AG04449 (cell line): ENCODE measurements around the gene HACL1.

ENCODE experiments used
- CTCF ChIA-PET: fragments of 350-600 bp; formaldehyde crosslinking; extraction: SDS; loops from one replicate; lab custom pipeline; 2021; ENCODE audit warnings: antibody characterized with exemption; lab: Yijun Ruan, JAX
- POLR2A ChIA-PET: fragments of 400-600, 350-600 bp; formaldehyde crosslinking; extraction: SDS; loops from one replicate; lab custom pipeline; 2020; ENCODE audit warnings: antibody characterized with exemption, inconsistent platforms; lab: Yijun Ruan, JAX
- DNase-seq: peaks from one replicate; pipeline ENCODE4 v3.0.0-alpha.2; 2010; ENCODE audit warnings: low read depth, low spot score
- H3K4me3 ChIP-seq: 2 replicates; pipeline ENCODE4 v1.5.1; 2011; ENCODE audit warnings: low read depth, mild to moderate bottlenecking, control low read depth, low read length
- TF ChIP-seq, protein P1 (sequence below): IDR thresholded peaks from one replicate; pipeline ENCODE4 v1.5.1; 2011; ENCODE audit warnings: mild to moderate bottlenecking, moderate library complexity, low read length, control low read depth, inconsistent platforms; ENCODE audit not compliant: insufficient read depth; ENCODE audit errors: missing control alignments

The HACL1 gene

DNA sequence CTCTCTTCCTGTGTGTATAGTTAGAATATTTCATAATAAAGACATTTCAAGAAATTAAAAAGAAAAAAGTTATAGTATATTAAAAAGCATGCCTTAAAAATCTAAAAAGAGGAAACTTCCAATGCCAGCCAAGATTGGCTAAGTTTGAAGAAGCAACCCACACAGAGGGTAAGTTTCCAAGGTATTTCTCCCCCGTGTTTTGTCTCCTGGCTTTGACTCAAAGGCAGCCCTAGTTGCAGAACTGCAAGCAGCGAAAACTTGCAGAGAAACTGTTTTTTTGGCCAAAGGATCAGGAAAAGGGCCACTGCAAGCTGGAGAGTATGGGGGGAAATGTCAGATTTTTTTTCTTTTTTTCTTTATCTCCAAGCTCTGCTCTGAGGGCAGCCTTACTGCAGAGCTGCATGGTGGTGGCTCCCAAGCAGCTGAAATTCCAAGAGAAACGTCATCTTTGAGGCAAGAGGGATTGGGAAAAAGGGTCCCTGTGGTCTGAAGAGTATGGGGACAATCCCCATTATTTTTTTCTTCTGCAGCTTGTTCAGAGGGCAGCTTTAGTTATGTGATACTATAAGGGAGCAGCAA is 23.0 kb downstream of the HACL1 start:
- TF ChIP-seq, protein P1, sequence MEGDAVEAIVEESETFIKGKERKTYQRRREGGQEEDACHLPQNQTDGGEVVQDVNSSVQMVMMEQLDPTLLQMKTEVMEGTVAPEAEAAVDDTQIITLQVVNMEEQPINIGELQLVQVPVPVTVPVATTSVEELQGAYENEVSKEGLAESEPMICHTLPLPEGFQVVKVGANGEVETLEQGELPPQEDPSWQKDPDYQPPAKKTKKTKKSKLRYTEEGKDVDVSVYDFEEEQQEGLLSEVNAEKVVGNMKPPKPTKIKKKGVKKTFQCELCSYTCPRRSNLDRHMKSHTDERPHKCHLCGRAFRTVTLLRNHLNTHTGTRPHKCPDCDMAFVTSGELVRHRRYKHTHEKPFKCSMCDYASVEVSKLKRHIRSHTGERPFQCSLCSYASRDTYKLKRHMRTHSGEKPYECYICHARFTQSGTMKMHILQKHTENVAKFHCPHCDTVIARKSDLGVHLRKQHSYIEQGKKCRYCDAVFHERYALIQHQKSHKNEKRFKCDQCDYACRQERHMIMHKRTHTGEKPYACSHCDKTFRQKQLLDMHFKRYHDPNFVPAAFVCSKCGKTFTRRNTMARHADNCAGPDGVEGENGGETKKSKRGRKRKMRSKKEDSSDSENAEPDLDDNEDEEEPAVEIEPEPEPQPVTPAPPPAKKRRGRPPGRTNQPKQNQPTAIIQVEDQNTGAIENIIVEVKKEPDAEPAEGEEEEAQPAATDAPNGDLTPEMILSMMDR = no peak

DNA sequence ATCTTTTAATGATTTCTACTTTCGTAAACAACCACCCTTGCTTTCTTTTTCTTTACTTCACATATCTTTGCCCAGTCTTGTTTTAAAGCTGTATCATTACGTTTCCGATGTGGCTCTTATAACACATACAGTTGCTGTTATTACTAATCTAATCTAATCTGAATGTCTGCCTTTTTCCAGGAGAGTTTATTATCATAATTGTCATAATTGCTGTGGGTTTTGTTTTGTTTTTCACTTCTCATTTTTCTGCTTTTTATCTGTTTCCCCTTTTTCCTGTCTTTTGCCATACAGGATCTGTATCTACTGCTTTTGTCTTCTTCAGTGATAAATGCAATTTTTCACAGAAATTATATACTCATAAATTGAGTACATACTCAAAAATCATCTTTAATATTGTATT is 24.9 kb downstream of the HACL1 start:
- no peak overlapping the region for H3K4me3 ChIP-seq
- TF ChIP-seq, protein P1 = no peak
- no peak for DNase-seq
- POLR2A ChIA-PET = no interaction called here
- CTCF ChIA-PET = no interaction called here

More for the DNA sequence above, 23.0 kb downstream of the HACL1 start:
- ChIA-PET POLR2A (no interaction called here), CTCF (interaction anchor here (1.3 kb wide), 1 partner anchor 10 kb away, joined by 3 read pairs; no protein-coding TSS in a partner anchor)
- DNase-seq = no peak
- no peak overlapping the region for H3K4me3 ChIP-seq

DNA sequence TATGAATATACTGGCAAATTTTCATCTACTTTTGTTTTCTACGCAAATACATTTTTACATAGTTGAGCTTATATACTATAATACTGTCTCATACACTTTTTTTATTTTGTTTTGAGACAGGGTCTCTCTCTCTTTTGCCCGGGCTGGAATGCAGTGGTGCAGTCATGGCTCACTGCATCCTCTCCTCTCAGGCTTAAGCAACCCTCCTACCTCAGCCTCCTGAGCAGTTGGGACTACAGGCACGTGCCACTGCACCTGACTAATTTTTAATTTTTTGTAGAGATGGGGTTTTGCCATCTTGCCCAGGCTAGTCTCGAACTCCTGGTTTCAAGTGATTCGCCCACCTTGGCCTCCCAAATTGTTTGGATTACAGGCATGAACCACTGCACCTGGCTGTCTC is 25.9 kb downstream of the HACL1 start:
- TF ChIP-seq, protein P1 = no peak
- DNase-seq = no peak
- CTCF ChIA-PET = interaction anchor here (0.9 to 1.5 kb wide), 3 partner anchors 15 to 373 kb away, joined by 3 to 4 read pairs (median 3); no protein-coding TSS in a partner anchor
- H3K4me3 ChIP-seq = no peak overlapping the region
- POLR2A ChIA-PET = interaction anchor here (0.7 kb wide), 1 partner anchor 458 kb away, joined by 3 read pairs; no protein-coding TSS in a partner anchor

DNA sequence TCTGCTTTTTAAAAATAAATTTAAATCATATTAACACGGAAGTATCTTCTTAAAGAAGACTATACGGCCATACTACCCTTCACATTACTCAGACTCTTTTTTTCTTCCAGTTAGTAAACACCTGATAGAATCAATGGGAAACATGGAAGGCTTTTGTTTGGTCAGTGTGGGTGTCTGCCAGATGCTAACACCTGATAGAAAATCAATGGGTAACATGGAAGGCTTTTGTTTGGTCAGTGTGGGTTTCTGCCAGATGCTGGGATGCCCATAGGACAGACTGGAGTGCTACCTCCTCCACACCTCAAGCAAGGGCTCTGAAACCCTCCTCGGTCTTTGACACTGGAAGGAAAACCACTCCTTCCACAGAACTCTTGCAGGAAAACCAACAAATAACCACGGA is 29.2 kb downstream of the HACL1 start:
- DNase-seq = no peak
- POLR2A ChIA-PET = no interaction called here
- H3K4me3 ChIP-seq = no peak overlapping the region
- TF ChIP-seq, protein P1 = no peak
- CTCF ChIA-PET = interaction anchor here (1.5 kb wide), 1 partner anchor 12 kb away, joined by 4 read pairs; no protein-coding TSS in a partner anchor

DNA sequence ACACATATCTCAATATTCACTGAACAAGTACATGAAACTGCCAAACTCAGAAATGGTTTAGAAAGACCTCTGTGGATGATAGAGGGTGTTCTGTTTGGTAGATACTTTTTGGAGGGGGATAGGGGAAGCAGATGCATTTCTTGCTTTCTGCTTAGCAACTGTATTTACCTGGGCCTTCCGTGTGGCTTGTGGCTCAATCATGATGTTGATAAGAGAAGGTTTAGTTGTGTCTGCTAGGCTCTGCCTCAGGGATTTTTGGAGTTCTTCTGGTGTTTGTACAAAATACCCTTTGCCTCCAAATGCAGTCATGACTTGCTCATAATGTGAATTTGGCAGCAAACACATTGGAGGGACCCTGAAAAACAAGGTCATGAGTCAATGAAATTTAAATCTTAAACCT is 38.2 kb downstream of the HACL1 start:
- no peak for DNase-seq
- ChIA-PET POLR2A (no interaction called here), CTCF (no interaction called here)
- H3K4me3 ChIP-seq = no peak overlapping the region
- TF ChIP-seq, protein P1 = no peak

DNA sequence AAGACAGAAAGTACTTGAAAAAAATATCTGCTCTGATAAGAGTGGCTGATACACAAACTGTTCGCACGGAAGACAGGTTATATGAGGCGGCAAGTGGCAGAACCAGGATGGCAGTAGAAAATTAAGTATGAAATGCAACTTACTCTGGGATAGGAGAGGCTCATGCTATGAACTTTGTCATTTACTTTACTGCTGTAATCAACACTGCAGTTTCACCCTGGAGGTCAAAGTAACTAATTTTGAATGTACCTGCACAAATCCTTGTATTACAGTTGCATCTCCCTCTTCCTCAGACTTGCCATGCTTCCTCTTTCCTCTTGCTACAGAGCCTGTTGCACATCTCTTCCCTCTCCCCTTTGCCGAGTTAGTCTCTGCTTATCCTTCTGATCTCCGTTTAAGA is 38.8 kb downstream of the HACL1 start:
- ChIA-PET CTCF (no interaction called here), POLR2A (no interaction called here)
- no peak overlapping the region for H3K4me3 ChIP-seq
- no peak for DNase-seq
- TF ChIP-seq, protein P1 = no peak
